Thymus (tissue), 11 donors: ENCODE data around the gene RAP1GAP. TPM values are rescaled to one million over a fixed set of nuclear protein-coding genes. Genes with fewer than 3 reads are reported as not detected.

ENCODE experiments used
- DNase-seq, 9 donors: peaks; one replicate each; pipeline ENCODE4 v3.0.0-alpha.2; 2013; ENCODE audit warnings: low spot score in 9 of 9, low read depth in 6 of 9, missing footprints in 1 of 9
- H3K27ac ChIP-seq, 2 donors: one replicate each; pipeline ENCODE4 v1.5.1; 2013; ENCODE audit warnings: control low read depth in 1 of 2, low read depth in 1 of 2, low read length in 1 of 2, mild to moderate bottlenecking in 1 of 2, moderate library complexity in 1 of 2
- H3K27me3 ChIP-seq, 2 donors: one replicate each; pipeline ENCODE4 v1.5.1; 2013; ENCODE audit warnings: low read length in 1 of 2; ENCODE audit not compliant: control insufficient read depth in 2 of 2, insufficient read depth in 1 of 2
- H3K36me3 ChIP-seq, 2 donors: one replicate each; pipeline ENCODE4 v1.5.1; 2013; ENCODE audit warnings: low read length in 1 of 2, mild to moderate bottlenecking in 1 of 2, moderate library complexity in 1 of 2; ENCODE audit not compliant: control insufficient read depth in 2 of 2, insufficient read depth in 2 of 2
- H3K4me1 ChIP-seq, 2 donors: one replicate each; pipeline ENCODE4 v1.5.1; 2013; ENCODE audit warnings: low read length in 2 of 2; ENCODE audit not compliant: control insufficient read depth in 2 of 2, insufficient read depth in 2 of 2
- H3K4me3 ChIP-seq, 2 donors: one replicate each; pipeline ENCODE4 v1.5.1; 2013; ENCODE audit warnings: low read length in 2 of 2, control low read depth in 1 of 2, mild to moderate bottlenecking in 1 of 2
- H3K9me3 ChIP-seq, 2 donors: one replicate each; pipeline ENCODE4 v1.5.1; 2013; ENCODE audit warnings: low read length in 1 of 2, mild to moderate bottlenecking in 1 of 2; ENCODE audit not compliant: control insufficient read depth in 2 of 2, insufficient read depth in 1 of 2
- WGBS: extraction: QIAGEN DNeasy Blood & Tissue Kit; methylation state at CpG from one replicate; pipeline ENCODE4 v1.1.7; 2013; 5-methylcytosine and 5-hydroxymethylcytosine counted together
- polyA plus RNA-seq: library from polyadenylated mRNA; stranded (reverse); fragments of 200-250 nt; gene quantifications from one replicate; pipeline ENCODE4 v1.2.3, GENCODE V29; 2013
- total RNA-seq: library from RNA; stranded (reverse); fragments of 120-200 nt; gene quantifications from one replicate; pipeline ENCODE4 v1.2.4, GENCODE V29; 2013
- donor health status: healthy.

RAP1GAP gene
- total and polyA plus RNA-seq, 2 donors = 1.6 to 3.5 TPM

- Histone ChIP-seq H3K4me1 (no peaks in the 10 kb centered on the region), H3K27ac (no peak overlapping the region), H3K9me3 (no peaks in the 10 kb centered on the region), H3K36me3 (no peaks in the 10 kb centered on the region), H3K27me3 (peaks cover 0 to 16% of the 10 kb centered on the region in 2 donors), H3K4me3 (no peak overlapping the region)
- DNase-seq = no peak
- 93% methylated on average over 12 of the region's 12 CpGs for WGBS
Observed at GRCh38 chr1:21604208-21604957, 64.8 kb downstream of the RAP1GAP start.

GRCh38 chr1:21603177-21604138 lies 65.7 kb downstream of the RAP1GAP start:
- whole genome bisulfite sequencing = 94% methylated on average over 39 of the region's 39 CpGs
- H3K36me3 ChIP-seq = no peaks in the 10 kb centered on the region
- H3K27me3 ChIP-seq = peaks cover 0 to 10% of the 10 kb centered on the region in 2 donors
- H3K27ac ChIP-seq = no peak overlapping the region
- DNase-seq = no peak
- no peaks in the 10 kb centered on the region for H3K4me1 ChIP-seq
- no peaks in the 10 kb centered on the region for H3K9me3 ChIP-seq
- H3K4me3 ChIP-seq = no peak overlapping the region

GRCh38 chr1:21601278-21602048 lies 67.7 kb downstream of the RAP1GAP start:
- no peak for DNase-seq
- Histone ChIP-seq H3K4me1 (no peaks in the 10 kb centered on the region), H3K27me3 (no peaks in the 10 kb centered on the region), H3K4me3 (no peak overlapping the region), H3K9me3 (no peaks in the 10 kb centered on the region), H3K36me3 (no peaks in the 10 kb centered on the region), H3K27ac (no peak overlapping the region)
- WGBS = 93% methylated on average over 30 of the region's 30 CpGs

- 89% methylated on average over 15 of the region's 15 CpGs for WGBS
- Histone ChIP-seq H3K9me3 (no peaks in the 10 kb centered on the region), H3K4me3 (no peak overlapping the region), H3K27me3 (no peaks in the 10 kb centered on the region), H3K27ac (no peak overlapping the region), H3K36me3 (no peaks in the 10 kb centered on the region), H3K4me1 (no peaks in the 10 kb centered on the region)
- no peak for DNase-seq
Observed at GRCh38 chr1:21599402-21599801, 69.8 kb downstream of the RAP1GAP start.

- no peak for DNase-seq
- Histone ChIP-seq H3K4me3 (no peak overlapping the region), H3K4me1 (no peaks in the 10 kb centered on the region), H3K9me3 (no peaks in the 10 kb centered on the region), H3K27ac (no peak overlapping the region), H3K36me3 (no peaks in the 10 kb centered on the region), H3K27me3 (no peaks in the 10 kb centered on the region)
- WGBS = 85% methylated on average over 8 of the region's 8 CpGs
Observed at GRCh38 chr1:21598904-21599303, 70.3 kb downstream of the RAP1GAP start.

- H3K4me1 ChIP-seq = no peaks in the 10 kb centered on the region
- no peak for DNase-seq
- no peaks in the 10 kb centered on the region for H3K27me3 ChIP-seq
- no peaks in the 10 kb centered on the region for H3K36me3 ChIP-seq
- no peak overlapping the region for H3K27ac ChIP-seq
- H3K4me3 ChIP-seq = no peak overlapping the region
- WGBS = 89% methylated on average over 7 of the region's 7 CpGs
- H3K9me3 ChIP-seq = no peaks in the 10 kb centered on the region
Observed at GRCh38 chr1:21598417-21598816, 70.7 kb downstream of the RAP1GAP start.

- 91% methylated on average over 19 of the region's 19 CpGs for WGBS
- no peak for DNase-seq
- H3K9me3 ChIP-seq = no peaks in the 10 kb centered on the region
- H3K27ac ChIP-seq = no peak overlapping the region
- no peaks in the 10 kb centered on the region for H3K36me3 ChIP-seq
- no peak overlapping the region for H3K4me3 ChIP-seq
- H3K27me3 ChIP-seq = no peaks in the 10 kb centered on the region
- H3K4me1 ChIP-seq = no peaks in the 10 kb centered on the region
Observed at GRCh38 chr1:21597753-21598152, 71.4 kb downstream of the RAP1GAP start.

- no peak overlapping the region for H3K4me3 ChIP-seq
- no peak for DNase-seq
- H3K4me1 ChIP-seq = no peaks in the 10 kb centered on the region
- 91% methylated on average over 2 of the region's 2 CpGs for WGBS
- H3K27ac ChIP-seq = no peak overlapping the region
- no peaks in the 10 kb centered on the region for H3K9me3 ChIP-seq
- H3K27me3 ChIP-seq = no peaks in the 10 kb centered on the region
- no peaks in the 10 kb centered on the region for H3K36me3 ChIP-seq
Observed at GRCh38 chr1:21596628-21597027, 72.5 kb downstream of the RAP1GAP start.
